ENCODE results near the gene TMEM117.

Gene TMEM117

GRCh38 chr12:43880547-43880946 lies 44.7 kb downstream of the TMEM117 start:
- Histone ChIP-seq H3K27me3 (no peaks in the 10 kb centered on the region), H3K9ac (no peak overlapping the region), H3K9me3 (no peaks in the 10 kb centered on the region), H3K4me1 (no peaks in the 10 kb centered on the region), H3K36me3 (no peaks in the 10 kb centered on the region), H3K27ac (no peak overlapping the region), H4K20me1 (no peaks in the 10 kb centered on the region), H3K4me3 (no peak overlapping the region), H3K4me2 (no peak overlapping the region)
- TF ChIP-seq Cebpa-rat (IDR thresholded peaks at IDR 0.05): no peak

GRCh38 chr12:43882578-43883178 lies 46.8 kb downstream of the TMEM117 start:
- no peaks in the 10 kb centered on the region for H3K27me3 ChIP-seq
- no peak overlapping the region for H3K4me3 ChIP-seq
- H3K4me1 ChIP-seq: no peaks in the 10 kb centered on the region; the same call in 1 of the 2 replicates
- H4K20me1 ChIP-seq: no peaks in the 10 kb centered on the region
- H3K9ac ChIP-seq: no peak overlapping the region
- no peak overlapping the region for H3K27ac ChIP-seq
- TF ChIP-seq Cebpa-rat (IDR thresholded peaks at IDR 0.05): no peak
- H3K4me2 ChIP-seq: no peak overlapping the region
- no peaks in the 10 kb centered on the region for H3K36me3 ChIP-seq
- no peaks in the 10 kb centered on the region for H3K9me3 ChIP-seq

- no peaks in the 10 kb centered on the region for H3K27me3 ChIP-seq
- H3K9ac ChIP-seq: no peak overlapping the region
- no peak overlapping the region for H3K4me2 ChIP-seq
- no peaks in the 10 kb centered on the region; the same call in 1 of the 2 replicates for H3K4me1 ChIP-seq
- no peak overlapping the region for H3K27ac ChIP-seq
- no peaks in the 10 kb centered on the region for H3K36me3 ChIP-seq
- no peak for TF ChIP-seq Cebpa-rat (IDR thresholded peaks at IDR 0.05)
- H4K20me1 ChIP-seq: no peaks in the 10 kb centered on the region
- H3K4me3 ChIP-seq: no peak overlapping the region
- no peaks in the 10 kb centered on the region for H3K9me3 ChIP-seq
These were observed 47.4 kb downstream of the TMEM117 start for GRCh38 chr12:43883311-43883710.

- H3K36me3 ChIP-seq: no peaks in the 10 kb centered on the region
- H4K20me1 ChIP-seq: no peaks in the 10 kb centered on the region
- H3K27ac ChIP-seq: no peak overlapping the region
- H3K9me3 ChIP-seq: no peaks in the 10 kb centered on the region
- H3K4me1 ChIP-seq: no peaks in the 10 kb centered on the region; the same call in 1 of the 2 replicates
- no peak overlapping the region for H3K9ac ChIP-seq
- no peak for TF ChIP-seq Cebpa-rat (IDR thresholded peaks at IDR 0.05)
- H3K4me2 ChIP-seq: no peak overlapping the region
- H3K27me3 ChIP-seq: no peaks in the 10 kb centered on the region
- no peak overlapping the region for H3K4me3 ChIP-seq
These were observed 47.9 kb downstream of the TMEM117 start for GRCh38 chr12:43883748-43884147.

GRCh38 chr12:43884683-43885410 lies 49.0 kb downstream of the TMEM117 start:
- TF ChIP-seq Cebpa-rat (IDR thresholded peaks at IDR 0.05): no peak
- Histone ChIP-seq H3K4me3 (no peak overlapping the region), H4K20me1 (no peaks in the 10 kb centered on the region)

GRCh38 chr12:43887397-43887796 lies 51.5 kb downstream of the TMEM117 start:
- Histone ChIP-seq H3K4me2 (no peak overlapping the region), H3K9me3 (no peaks in the 10 kb centered on the region), H3K9ac (no peak overlapping the region), H3K27me3 (no peaks in the 10 kb centered on the region), H3K27ac (no peak overlapping the region), H3K4me1 (no peaks in the 10 kb centered on the region; the same call in 1 of the 2 replicates), H4K20me1 (no peaks in the 10 kb centered on the region), H3K4me3 (no peak overlapping the region), H3K36me3 (no peaks in the 10 kb centered on the region)
- TF ChIP-seq Cebpa-rat (IDR thresholded peaks at IDR 0.05): no peak

More at GRCh38 chr12:43884683-43885410, 49.0 kb downstream of the TMEM117 start:
- Histone ChIP-seq H3K9me3 (no peaks in the 10 kb centered on the region), H3K4me1 (no peaks in the 10 kb centered on the region; the same call in 1 of the 2 replicates), H3K36me3 (no peaks in the 10 kb centered on the region), H3K4me2 (no peak overlapping the region), H3K27me3 (no peaks in the 10 kb centered on the region), H3K27ac (no peak overlapping the region), H3K9ac (no peak overlapping the region)

GRCh38 chr12:43891856-43892574 lies 56.1 kb downstream of the TMEM117 start:
- H3K9me3 ChIP-seq: no peaks in the 10 kb centered on the region
- H3K4me3 ChIP-seq: no peak overlapping the region
- H3K27me3 ChIP-seq: no peaks in the 10 kb centered on the region
- H3K9ac ChIP-seq: no peak overlapping the region
- no peak overlapping the region for H3K4me2 ChIP-seq
- H3K36me3 ChIP-seq: no peaks in the 10 kb centered on the region
- no peaks in the 10 kb centered on the region for H4K20me1 ChIP-seq
- H3K4me1 ChIP-seq: peaks cover 9% of the 10 kb centered on the region; the same call in 1 of the 2 replicates
- TF ChIP-seq Cebpa-rat (IDR thresholded peaks at IDR 0.05): no peak
- no peak overlapping the region for H3K27ac ChIP-seq

GRCh38 chr12:43893670-43894069 lies 57.8 kb downstream of the TMEM117 start:
- peaks cover 9% of the 10 kb centered on the region; the same call in 1 of the 2 replicates for H3K4me1 ChIP-seq
- no peaks in the 10 kb centered on the region for H3K36me3 ChIP-seq
- no peak overlapping the region for H3K4me2 ChIP-seq
- H3K27me3 ChIP-seq: no peaks in the 10 kb centered on the region
- no peak overlapping the region for H3K27ac ChIP-seq
- no peak overlapping the region for H3K4me3 ChIP-seq
- TF ChIP-seq Cebpa-rat (IDR thresholded peaks at IDR 0.05): no peak
- no peaks in the 10 kb centered on the region for H3K9me3 ChIP-seq
- no peak overlapping the region for H3K9ac ChIP-seq
- no peaks in the 10 kb centered on the region for H4K20me1 ChIP-seq

- no peaks in the 10 kb centered on the region for H3K9me3 ChIP-seq
- TF ChIP-seq Cebpa-rat (IDR thresholded peaks at IDR 0.05): no peak
- H3K27me3 ChIP-seq: no peaks in the 10 kb centered on the region
- H3K9ac ChIP-seq: no peak overlapping the region
- peaks cover 9% of the 10 kb centered on the region; the same call in 1 of the 2 replicates for H3K4me1 ChIP-seq
- H3K36me3 ChIP-seq: no peaks in the 10 kb centered on the region
- no peak overlapping the region for H3K4me3 ChIP-seq
- no peaks in the 10 kb centered on the region for H4K20me1 ChIP-seq
- H3K4me2 ChIP-seq: no peak overlapping the region
- H3K27ac ChIP-seq: no peak overlapping the region
These were observed 59.8 kb downstream of the TMEM117 start for GRCh38 chr12:43895580-43896206.

All from BLaER1 (cell line).